HEK293 (cell line): ENCODE measurements around the gene LRRK1.

Experiments
- MYNN ChIP-seq: fragments of 450-650 bp; formaldehyde crosslinking; IDR thresholded peaks from 2 replicates; pipeline ENCODE4 v1.5.1; 2016; ENCODE audit warnings: missing biosample characterization, missing genetic modification characterization, borderline replicate concordance
- ZBTB1 ChIP-seq: fragments of 450-650 bp; formaldehyde crosslinking; IDR thresholded peaks from 2 replicates; pipeline ENCODE4 v1.5.1; 2016; ENCODE audit warnings: missing biosample characterization, missing genetic modification characterization
- ZNF830 ChIP-seq: fragments of 450-650 bp; IDR thresholded peaks from 2 replicates; pipeline ENCODE4 v1.5.0; 2018; ENCODE audit warnings: missing biosample characterization, missing genetic modification characterization, low read depth, mild to moderate bottlenecking, moderate library complexity
- TF ChIP-seq, protein P1 (sequence below): fragments of 450-650 bp; formaldehyde crosslinking; IDR thresholded peaks from 2 replicates; pipeline ENCODE4 v1.5.1; 2016; ENCODE audit warnings: missing biosample characterization, missing genetic modification characterization

DNA sequence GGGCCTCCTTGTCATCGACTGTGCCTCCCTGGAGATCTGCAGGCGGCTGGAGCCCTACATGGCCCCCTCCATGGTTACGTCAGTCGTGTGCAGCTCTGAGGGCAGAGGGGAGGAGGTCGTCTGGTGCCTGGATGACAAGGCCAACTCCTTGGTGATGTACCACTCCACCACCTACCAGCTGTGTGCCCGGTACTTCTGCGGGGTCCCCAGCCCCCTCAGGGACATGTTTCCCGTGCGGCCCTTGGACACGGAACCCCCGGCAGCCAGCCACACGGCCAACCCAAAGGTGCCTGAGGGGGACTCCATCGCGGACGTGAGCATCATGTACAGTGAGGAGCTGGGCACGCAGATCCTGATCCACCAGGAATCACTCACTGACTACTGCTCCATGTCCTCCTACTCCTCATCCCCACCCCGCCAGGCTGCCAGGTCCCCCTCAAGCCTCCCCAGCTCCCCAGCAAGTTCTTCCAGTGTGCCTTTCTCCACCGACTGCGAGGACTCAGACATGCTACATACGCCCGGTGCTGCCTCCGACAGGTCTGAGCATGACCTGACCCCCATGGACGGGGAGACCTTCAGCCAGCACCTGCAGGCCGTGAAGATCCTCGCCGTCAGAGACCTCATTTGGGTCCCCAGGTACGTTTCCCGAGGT is 146.5 kb downstream of the LRRK1 start:
- TF ChIP-seq, protein P1, sequence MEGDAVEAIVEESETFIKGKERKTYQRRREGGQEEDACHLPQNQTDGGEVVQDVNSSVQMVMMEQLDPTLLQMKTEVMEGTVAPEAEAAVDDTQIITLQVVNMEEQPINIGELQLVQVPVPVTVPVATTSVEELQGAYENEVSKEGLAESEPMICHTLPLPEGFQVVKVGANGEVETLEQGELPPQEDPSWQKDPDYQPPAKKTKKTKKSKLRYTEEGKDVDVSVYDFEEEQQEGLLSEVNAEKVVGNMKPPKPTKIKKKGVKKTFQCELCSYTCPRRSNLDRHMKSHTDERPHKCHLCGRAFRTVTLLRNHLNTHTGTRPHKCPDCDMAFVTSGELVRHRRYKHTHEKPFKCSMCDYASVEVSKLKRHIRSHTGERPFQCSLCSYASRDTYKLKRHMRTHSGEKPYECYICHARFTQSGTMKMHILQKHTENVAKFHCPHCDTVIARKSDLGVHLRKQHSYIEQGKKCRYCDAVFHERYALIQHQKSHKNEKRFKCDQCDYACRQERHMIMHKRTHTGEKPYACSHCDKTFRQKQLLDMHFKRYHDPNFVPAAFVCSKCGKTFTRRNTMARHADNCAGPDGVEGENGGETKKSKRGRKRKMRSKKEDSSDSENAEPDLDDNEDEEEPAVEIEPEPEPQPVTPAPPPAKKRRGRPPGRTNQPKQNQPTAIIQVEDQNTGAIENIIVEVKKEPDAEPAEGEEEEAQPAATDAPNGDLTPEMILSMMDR = no peak
- no peak for TF ChIP-seq ZNF830 (tag by site-specific recombination)
- TF ChIP-seq ZBTB1 (tag by site-specific recombination) = no peak
- no peak for TF ChIP-seq MYNN (tag by site-specific recombination)
